H9 (cell line): ENCODE results near the gene P2RY8. TPM values are rescaled to one million over a fixed set of nuclear protein-coding genes. Genes with fewer than 3 reads are reported as not detected.
"Not testable (repeated sequence)": the region's sequence is repeated elsewhere in the genome, so short reads cannot be mapped to it uniquely, and the experiment has no call there.

ENCODE experiments used
- DNase-seq: peaks from one replicate; pipeline ENCODE4 v3.0.0-alpha.2; 2017
- H2AFZ ChIP-seq: one replicate; pipeline ENCODE4 v1.6.1; 2013; ENCODE audit warnings: mild to moderate bottlenecking, low read length, control low read depth, moderate library complexity
- H2AK5ac ChIP-seq: 2 replicates; pipeline ENCODE4 v1.6.1; 2013; ENCODE audit warnings: low read length, control low read depth, mixed read lengths; ENCODE audit not compliant: insufficient read length
- H2BK120ac ChIP-seq: one replicate; pipeline ENCODE4 v1.6.1; 2013; ENCODE audit warnings: low read depth, mild to moderate bottlenecking, low read length, control low read depth, inconsistent platforms; ENCODE audit not compliant: poor library complexity, severe bottlenecking
- H2BK12ac ChIP-seq: 2 replicates; pipeline ENCODE4 v1.6.1; 2013; ENCODE audit warnings: low read length, control low read depth, mixed read lengths, low read depth; ENCODE audit not compliant: insufficient read length
- H2BK15ac ChIP-seq: 2 replicates; pipeline ENCODE4 v1.6.1; 2013; ENCODE audit warnings: low read depth, low read length, control low read depth
- H2BK20ac ChIP-seq: one replicate; pipeline ENCODE4 v1.6.1; 2013; ENCODE audit warnings: low read depth, mild to moderate bottlenecking, low read length, control low read depth, inconsistent platforms; ENCODE audit not compliant: poor library complexity, severe bottlenecking
- H2BK5ac ChIP-seq: 2 replicates; pipeline ENCODE4 v1.6.1; 2013; ENCODE audit warnings: low read length, control low read depth, mixed read lengths; ENCODE audit not compliant: insufficient read length
- H3K14ac ChIP-seq: 2 replicates; pipeline ENCODE4 v1.6.1; 2013; ENCODE audit warnings: low read length, control low read depth; ENCODE audit not compliant: insufficient read depth
- H3K18ac ChIP-seq: 2 replicates; pipeline ENCODE4 v1.6.1; 2013; ENCODE audit warnings: low read depth, mild to moderate bottlenecking, mixed read lengths, low read length, control low read depth; ENCODE audit not compliant: insufficient read length
- H3K23ac ChIP-seq: 2 replicates; pipeline ENCODE4 v1.6.1; 2013; ENCODE audit warnings: low read length, control low read depth, mixed read lengths, low read depth; ENCODE audit not compliant: insufficient read length
- H3K23me2 ChIP-seq: 2 replicates; pipeline ENCODE4 v1.6.1; 2013; ENCODE audit warnings: low read depth, mild to moderate bottlenecking, mixed read lengths, low read length, control low read depth; ENCODE audit not compliant: insufficient read length, poor library complexity, severe bottlenecking
- H3K27ac ChIP-seq: 2 replicates; pipeline ENCODE4 v1.5.1; 2013; ENCODE audit warnings: low read length, control low read depth, mixed read lengths, low read depth; ENCODE audit not compliant: insufficient read length
- H3K27me3 ChIP-seq: 2 replicates; pipeline ENCODE4 v1.6.1; 2013; ENCODE audit warnings: low read length, control low read depth, inconsistent platforms; ENCODE audit not compliant: insufficient read depth
- H3K4ac ChIP-seq: 2 replicates; pipeline ENCODE4 v1.6.1; 2013; ENCODE audit warnings: low read depth, mild to moderate bottlenecking, control low read depth, inconsistent platforms, low read length, moderate library complexity
- H3K4me1 ChIP-seq: 2 replicates; pipeline ENCODE4 v1.6.1; 2013; ENCODE audit warnings: low read length, control low read depth, inconsistent platforms; ENCODE audit not compliant: insufficient read depth
- H3K4me2 ChIP-seq: 2 replicates; pipeline ENCODE4 v1.6.1; 2013; ENCODE audit warnings: low read length, control low read depth, mixed read lengths; ENCODE audit not compliant: insufficient read length, insufficient read depth
- H3K56ac ChIP-seq: 2 replicates; pipeline ENCODE4 v1.6.1; 2013; ENCODE audit warnings: low read depth, mild to moderate bottlenecking, mixed read lengths, low read length, control low read depth; ENCODE audit not compliant: insufficient read length
- H3K79me1 ChIP-seq: 2 replicates; pipeline ENCODE4 v1.6.1; 2013; ENCODE audit warnings: low read depth, mild to moderate bottlenecking, moderate library complexity, low read length, control low read depth, inconsistent platforms; ENCODE audit not compliant: insufficient read depth, poor library complexity, severe bottlenecking
- H3K79me2 ChIP-seq: 2 replicates; pipeline ENCODE4 v1.6.1; 2013; ENCODE audit warnings: low read length, control low read depth, inconsistent platforms; ENCODE audit not compliant: insufficient read depth
- H3K9ac ChIP-seq: 2 replicates; pipeline ENCODE4 v1.6.1; 2013; ENCODE audit warnings: low read length, control low read depth, mixed read lengths; ENCODE audit not compliant: insufficient read length; ENCODE audit errors: extremely low read depth
- H3K9me3 ChIP-seq: one replicate; pipeline ENCODE4 v1.6.1; 2013; ENCODE audit warnings: low read depth, low read length, inconsistent platforms; ENCODE audit not compliant: control insufficient read depth
- H3T11ph ChIP-seq: one replicate; pipeline ENCODE4 v1.6.1; 2013; ENCODE audit warnings: mild to moderate bottlenecking, low read length, control low read depth, inconsistent platforms
- H4K20me1 ChIP-seq: one replicate; pipeline ENCODE4 v1.6.1; 2013; ENCODE audit not compliant: control insufficient read depth, insufficient read length, insufficient read depth
- H4K5ac ChIP-seq: 2 replicates; pipeline ENCODE4 v1.6.1; 2013; ENCODE audit warnings: low read depth, mild to moderate bottlenecking, mixed read lengths, low read length, control low read depth; ENCODE audit not compliant: insufficient read length
- H4K8ac ChIP-seq: replicated peaks from 2 replicates; pipeline ENCODE4 v1.6.1; 2013; ENCODE audit warnings: low read length, control low read depth, mixed read lengths, low read depth; ENCODE audit not compliant: insufficient read length
- H4K91ac ChIP-seq: 2 replicates; pipeline ENCODE4 v1.6.1; 2013; ENCODE audit warnings: low read depth, mild to moderate bottlenecking, moderate library complexity, mixed read lengths, low read length, control low read depth; ENCODE audit not compliant: insufficient read length
- H3K27ac Mint-ChIP-seq, 3 experiments: 2 replicates in 2 of 3; 3 replicates in 1 of 3; pipeline ENCODE4 v1.8.0; 2020 to 2021; ENCODE audit warnings: mixed read lengths in 3 of 3, mild to moderate bottlenecking in 1 of 3, moderate library complexity in 1 of 3
- H3K27me3 Mint-ChIP-seq: 2 replicates; pipeline ENCODE4 v1.8.0; 2021; ENCODE audit warnings: low read depth, mild to moderate bottlenecking, moderate library complexity, mixed read lengths
- H3K36me3 Mint-ChIP-seq, 3 experiments: 2 replicates in 2 of 3; 3 replicates in 1 of 3; pipeline ENCODE4 v1.8.0; 2020 to 2021; ENCODE audit warnings: low read depth in 3 of 3, mixed read lengths in 3 of 3; ENCODE audit not compliant: insufficient read depth in 1 of 3
- H3K4me1 Mint-ChIP-seq, 2 experiments: 2 replicates each; pipeline ENCODE4 v1.8.0; 2020; ENCODE audit warnings: mixed read lengths in 2 of 2
- H3K4me3 Mint-ChIP-seq, 2 experiments: 2 replicates in 1 of 2; 3 replicates in 1 of 2; pipeline ENCODE4 v1.8.0; 2020 to 2021; ENCODE audit warnings: mild to moderate bottlenecking in 2 of 2, mixed read lengths in 2 of 2, moderate library complexity in 1 of 2
- H3K9me3 Mint-ChIP-seq, 2 experiments: 2 replicates in 1 of 2; 3 replicates in 1 of 2; pipeline ENCODE4 v1.8.0; 2020; ENCODE audit warnings: mild to moderate bottlenecking in 2 of 2, mixed read lengths in 2 of 2, moderate library complexity in 1 of 2
- WGBS: extraction: QIAGEN DNeasy Blood & Tissue Kit; methylation state at CpG from one replicate; pipeline ENCODE4 v1.1.7; 2013; ENCODE audit warnings: missing lambda C conversion rate, low lambda C conversion rate, mixed read lengths; ENCODE audit not compliant: insufficient read length; ENCODE audit errors: extremely low coverage; 5-methylcytosine and 5-hydroxymethylcytosine counted together
- total RNA-seq: library from RNA; stranded (reverse); gene quantifications from 2 replicates; pipeline ENCODE4 v1.2.1, GENCODE V29; 2021
- TF ChIP-seq, protein P1 (sequence below): fragments of 200-600 bp; sonication (generic); conservative IDR thresholded peaks from 3 replicates; pipeline ENCODE4 v1.8.0; 2021; ENCODE audit warnings: antibody characterized with exemption, mild to moderate bottlenecking

The P2RY8 gene
- total RNA-seq, 1 experiment from 2014 or later, result not detected

DNA sequence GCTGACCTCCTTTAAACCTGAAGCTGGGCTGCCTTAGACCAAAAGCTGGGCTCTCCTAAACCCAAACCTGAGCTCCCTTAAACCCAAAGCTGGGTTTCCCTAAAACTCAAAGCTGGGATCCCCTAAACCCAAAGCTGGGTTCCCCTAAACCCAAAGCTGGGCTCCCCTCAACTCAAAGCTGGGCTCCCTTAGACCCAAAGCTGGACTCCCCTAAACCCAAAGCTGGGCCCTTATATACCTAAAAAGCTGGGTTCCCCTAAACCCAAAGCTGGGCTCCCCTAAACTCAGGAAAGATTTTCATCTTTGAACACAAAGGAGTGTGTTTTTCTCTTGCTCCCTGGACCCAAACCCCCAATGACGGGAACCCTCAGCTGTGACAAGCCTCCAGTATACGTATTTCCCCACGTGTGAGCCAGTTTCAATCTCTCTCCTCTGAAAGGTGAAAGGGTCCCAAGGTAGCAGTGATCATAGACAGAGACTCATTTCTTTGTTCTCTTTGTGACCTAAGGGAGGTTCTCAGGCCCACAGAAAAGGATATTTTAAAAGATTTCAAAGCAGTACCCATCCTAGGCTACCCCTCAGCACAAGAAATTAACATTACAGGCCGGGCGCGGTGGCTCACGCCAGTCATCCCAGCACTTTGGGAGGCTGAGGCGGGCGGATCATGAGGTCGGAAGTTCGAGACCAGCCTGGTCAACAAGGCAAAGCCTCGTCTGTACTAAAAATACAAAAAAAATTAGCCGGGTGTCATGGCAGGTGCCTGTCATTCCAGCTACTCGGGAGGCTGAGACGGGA lies 52.9 kb downstream of the P2RY8 start:
- Mint-ChIP-seq H3K9me3 (peaks cover 22% of the 10 kb centered on the region in 2 experiments), H3K27ac (peak overlapping the region in 1 of 3 experiments; percentile 49; a peak in 1 of 7 replicates)
- no CpG with 5 or more reads among the region's 15 CpGs for WGBS

DNA sequence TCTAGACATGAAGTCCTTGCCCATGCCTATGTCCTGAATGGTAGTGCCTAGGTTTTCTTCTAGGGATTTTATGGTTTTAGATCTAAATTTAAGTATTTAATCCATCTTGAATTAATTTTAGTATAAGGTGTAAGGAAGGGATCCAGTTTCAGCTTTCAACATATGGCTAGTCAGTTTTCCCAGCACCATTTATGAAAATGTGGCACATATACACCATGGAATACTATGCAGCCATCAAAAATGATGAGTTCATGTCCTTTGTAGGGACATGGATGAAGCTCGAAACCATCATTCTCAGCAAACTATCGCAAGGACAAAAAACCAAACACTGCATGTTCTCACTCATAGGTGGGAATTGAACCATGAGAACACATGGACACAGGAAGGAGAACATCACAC lies 54.5 kb downstream of the P2RY8 start:
- H3K27ac Mint-ChIP-seq, H3K4me3 Mint-ChIP-seq, H3K9me3 ChIP-seq, H3K56ac ChIP-seq, H3K27me3 Mint-ChIP-seq, H3K4me1 Mint-ChIP-seq, H4K5ac ChIP-seq, H2BK12ac ChIP-seq, H3K18ac ChIP-seq, H3K79me1 ChIP-seq, H3K27me3 ChIP-seq, H2BK15ac ChIP-seq, H2BK120ac ChIP-seq, H3K14ac ChIP-seq, H3T11ph ChIP-seq, H2AFZ ChIP-seq, H2AK5ac ChIP-seq, H4K91ac ChIP-seq, H4K20me1 ChIP-seq, H3K27ac ChIP-seq, H3K4ac ChIP-seq, H3K4me1 ChIP-seq, H3K4me2 ChIP-seq, DNase-seq, H3K23me2 ChIP-seq, H3K79me2 ChIP-seq, H2BK5ac ChIP-seq, H4K8ac ChIP-seq, H3K9ac ChIP-seq, H2BK20ac ChIP-seq, H3K23ac ChIP-seq: not testable (repeated sequence)
- Mint-ChIP-seq H3K9me3 (peaks cover 19 to 20% of the 10 kb centered on the region in 2 experiments), H3K36me3 (peaks cover 0 to 14% (median 5%) of the 10 kb centered on the region in 3 experiments; a peak in 4 of 7 replicates)
- WGBS, result no CpG with 5 or more reads among the region's 2 CpGs

More for the DNA sequence above, 52.9 kb downstream of the P2RY8 start:
- H3K27ac ChIP-seq, result no peak overlapping the region
- H3K9ac ChIP-seq, result no peak overlapping the region
- H3K9me3 ChIP-seq, result no peaks in the 10 kb centered on the region
- H3K27me3 ChIP-seq, result no peaks in the 10 kb centered on the region
- Mint-ChIP-seq H3K4me1 (peaks cover 8 to 9% of the 10 kb centered on the region in 2 experiments), H3K27me3 (peaks cover 9% of the 10 kb centered on the region), H3K4me3 (no peak overlapping the region), H3K36me3 (peaks cover 0 to 14% (median 5%) of the 10 kb centered on the region in 3 experiments; a peak in 4 of 7 replicates)
- peaks cover 3% of the 10 kb centered on the region for H3K23me2 ChIP-seq
- H3K14ac ChIP-seq, result no peak overlapping the region
- no peak overlapping the region for H2AK5ac ChIP-seq
- no peaks in the 10 kb centered on the region for H3K79me1 ChIP-seq
- DNase-seq, result no peak
- H2BK20ac ChIP-seq, result no peak overlapping the region
- no peak overlapping the region for H3K56ac ChIP-seq
- H2BK5ac ChIP-seq, result no peak overlapping the region
- H3K4me1 ChIP-seq, result peaks cover 2% of the 10 kb centered on the region; the same call in 1 of the 2 replicates
- no peaks in the 10 kb centered on the region for H3K79me2 ChIP-seq
- H3K18ac ChIP-seq, result no peak overlapping the region
- no peak overlapping the region for H4K5ac ChIP-seq
- no peak overlapping the region for H2AFZ ChIP-seq
- H2BK120ac ChIP-seq, result no peak overlapping the region
- H4K8ac ChIP-seq, result no peak overlapping the region
- no peak overlapping the region for H2BK15ac ChIP-seq
- H3K23ac ChIP-seq, result no peak overlapping the region
- H4K91ac ChIP-seq, result no peak overlapping the region
- H4K20me1 ChIP-seq, result no peaks in the 10 kb centered on the region
- peak overlapping the region; percentile 47 for H3T11ph ChIP-seq
- TF ChIP-seq, protein P1, sequence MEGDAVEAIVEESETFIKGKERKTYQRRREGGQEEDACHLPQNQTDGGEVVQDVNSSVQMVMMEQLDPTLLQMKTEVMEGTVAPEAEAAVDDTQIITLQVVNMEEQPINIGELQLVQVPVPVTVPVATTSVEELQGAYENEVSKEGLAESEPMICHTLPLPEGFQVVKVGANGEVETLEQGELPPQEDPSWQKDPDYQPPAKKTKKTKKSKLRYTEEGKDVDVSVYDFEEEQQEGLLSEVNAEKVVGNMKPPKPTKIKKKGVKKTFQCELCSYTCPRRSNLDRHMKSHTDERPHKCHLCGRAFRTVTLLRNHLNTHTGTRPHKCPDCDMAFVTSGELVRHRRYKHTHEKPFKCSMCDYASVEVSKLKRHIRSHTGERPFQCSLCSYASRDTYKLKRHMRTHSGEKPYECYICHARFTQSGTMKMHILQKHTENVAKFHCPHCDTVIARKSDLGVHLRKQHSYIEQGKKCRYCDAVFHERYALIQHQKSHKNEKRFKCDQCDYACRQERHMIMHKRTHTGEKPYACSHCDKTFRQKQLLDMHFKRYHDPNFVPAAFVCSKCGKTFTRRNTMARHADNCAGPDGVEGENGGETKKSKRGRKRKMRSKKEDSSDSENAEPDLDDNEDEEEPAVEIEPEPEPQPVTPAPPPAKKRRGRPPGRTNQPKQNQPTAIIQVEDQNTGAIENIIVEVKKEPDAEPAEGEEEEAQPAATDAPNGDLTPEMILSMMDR, result no peak
- H3K4me2 ChIP-seq, result no peak overlapping the region
- no peak overlapping the region for H3K4ac ChIP-seq
- no peak overlapping the region for H2BK12ac ChIP-seq
